Activated CD4-positive, alpha-beta T cell treated with anti-CD3 and anti-CD28 coated beads, Interleukin-2, Interleukin-6, amounts not matched to agents 100 ng/mL and 50 ng/mL, durations not matched to agents 16 hours and 8 hours (primary cell): ENCODE measurements around the gene SPANXA1.
"Not testable (repeated sequence)": the region's sequence is repeated elsewhere in the genome, so short reads cannot be mapped to it uniquely, and the experiment has no call there.

Source experiments
- DNase-seq: peaks from one replicate; pipeline ENCODE4 v3.0.0-alpha.2; 2020

Gene SPANXA1

DNA sequence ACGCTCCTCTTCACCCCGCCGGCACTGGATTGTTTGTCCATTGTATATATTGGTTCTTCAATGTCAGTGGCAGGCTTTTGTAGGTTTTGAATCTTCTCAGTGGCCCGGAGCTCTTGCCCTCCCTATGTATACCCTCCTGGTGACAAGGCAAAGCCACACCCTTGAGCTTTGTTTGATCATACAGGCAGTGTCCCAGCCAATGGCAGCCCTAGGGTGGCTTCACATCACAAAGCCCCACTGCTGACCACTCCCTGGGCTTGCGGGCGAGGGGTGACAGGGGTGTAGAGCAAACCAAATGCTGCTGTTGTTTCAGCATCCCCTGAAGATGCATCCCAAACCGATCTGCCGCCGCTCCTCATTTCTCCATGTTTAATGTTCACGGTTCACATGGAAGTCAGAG is at the start of gene SPANXA1:
TSS of gene SPANXA1 (minus strand) at position 101 of the 400 bp plus-strand sequence. CDS start at position 41, 60 bp downstream.
- DNase-seq: not testable (repeated sequence)

GRCh38 chrX:141632124-141632523 is 47.6 kb upstream of the SPANXA1 start:
- DNase-seq: no peak

DNA sequence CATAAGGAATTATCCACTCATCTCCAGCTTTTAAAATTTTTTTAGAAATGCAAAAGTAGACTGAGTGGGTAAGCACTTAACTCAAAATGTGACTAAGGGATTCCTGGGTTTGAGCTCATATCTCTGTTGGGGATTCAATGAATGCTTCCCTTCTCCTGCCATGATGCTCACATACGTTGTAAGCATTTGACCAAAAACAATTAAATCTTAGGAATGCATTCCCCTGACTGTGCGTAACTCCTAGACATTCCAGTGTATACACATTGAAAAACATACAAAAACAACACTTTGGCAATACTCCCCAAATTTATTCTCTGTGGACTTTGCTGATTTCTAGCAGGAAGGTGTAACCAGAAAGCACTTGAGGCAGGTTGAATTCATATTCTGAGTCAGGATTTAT is 34.8 kb upstream of the SPANXA1 start:
- DNase-seq: no peak

DNA sequence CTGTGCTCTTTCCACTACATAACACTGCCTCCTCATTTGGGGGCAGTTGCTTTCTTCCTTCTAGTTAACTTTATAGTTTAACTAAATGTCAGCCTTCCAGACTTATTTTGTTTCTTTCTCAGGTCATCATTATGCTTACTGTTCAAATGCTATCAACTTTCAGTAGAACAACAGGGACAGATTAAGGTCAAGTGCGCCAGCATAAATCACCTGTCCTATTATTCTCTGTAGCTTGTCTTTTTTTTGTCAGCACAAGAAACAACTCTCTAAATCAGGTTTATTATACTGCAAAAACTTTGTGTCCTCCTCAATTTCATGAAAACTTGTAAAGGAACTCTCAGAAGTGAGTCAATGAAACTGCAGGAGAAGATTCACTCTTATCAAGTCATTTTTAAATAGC is 24.6 kb upstream of the SPANXA1 start:
- DNase-seq: no peak

DNA sequence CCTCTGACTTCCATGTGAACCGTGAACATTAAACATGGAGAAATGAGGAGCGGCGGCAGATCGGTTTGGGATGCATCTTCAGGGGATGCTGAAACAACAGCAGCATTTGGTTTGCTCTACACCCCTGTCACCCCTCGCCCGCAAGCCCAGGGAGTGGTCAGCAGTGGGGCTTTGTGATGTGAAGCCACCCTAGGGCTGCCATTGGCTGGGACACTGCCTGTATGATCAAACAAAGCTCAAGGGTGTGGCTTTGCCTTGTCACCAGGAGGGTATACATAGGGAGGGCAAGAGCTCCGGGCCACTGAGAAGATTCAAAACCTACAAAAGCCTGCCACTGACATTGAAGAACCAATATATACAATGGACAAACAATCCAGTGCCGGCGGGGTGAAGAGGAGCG is 4.9 kb upstream of the SPANXA1 start, which contains the start of gene SPANXA2:
TSS of gene SPANXA2 (plus strand) at position 301 of the 400 bp plus-strand sequence. CDS start at position 361, 60 bp downstream.
- not testable (repeated sequence) for DNase-seq

GRCh38 chrX:141542551-141542950 is 42.0 kb downstream of the SPANXA1 start:
- not testable (repeated sequence) for DNase-seq
